SHP77 treated with DMSO at 0.1 percent for 48 hours (cell line): Measurements from ENCODE around the gene PDZRN4.
"Not testable (repeated sequence)": the region's sequence is repeated elsewhere in the genome, so short reads cannot be mapped to it uniquely, and the experiment has no call there.

Experiments
- DNase-seq: peaks from one replicate; lab custom pipeline; 2025; lab: John Stamatoyannopoulos, UW

The PDZRN4 gene

GRCh38 chr12:41514021-41514777 is 326.1 kb downstream of the PDZRN4 start:
- DNase-seq, result no peak

- no peak for DNase-seq
These were observed 326.8 kb downstream of the PDZRN4 start for GRCh38 chr12:41514907-41515306.

GRCh38 chr12:41515953-41516352 is 327.8 kb downstream of the PDZRN4 start:
- no peak for DNase-seq

DNA sequence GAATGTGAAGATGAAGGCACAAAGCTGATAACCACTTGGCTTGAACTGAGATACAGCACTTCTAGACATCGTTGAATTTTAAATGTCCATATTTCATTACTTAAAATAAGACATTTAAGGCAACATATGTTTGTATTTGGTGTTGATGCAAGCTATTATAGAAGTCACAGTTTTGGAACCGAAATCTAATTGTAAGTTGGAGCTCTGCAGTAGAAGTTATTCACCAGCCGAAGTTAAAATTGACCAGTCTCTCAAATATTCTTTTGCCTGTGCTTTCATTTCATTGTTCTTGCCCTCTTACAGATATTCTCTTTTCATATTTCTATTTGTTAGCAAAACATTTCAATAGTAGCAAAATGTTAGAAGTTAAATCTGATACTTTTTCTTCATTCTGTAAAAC is 332.7 kb downstream of the PDZRN4 start:
- DNase-seq, result no peak

GRCh38 chr12:41521872-41522379 is 333.8 kb downstream of the PDZRN4 start:
- DNase-seq, result no peak

GRCh38 chr12:41527062-41527461 is 338.9 kb downstream of the PDZRN4 start:
- no peak for DNase-seq

DNA sequence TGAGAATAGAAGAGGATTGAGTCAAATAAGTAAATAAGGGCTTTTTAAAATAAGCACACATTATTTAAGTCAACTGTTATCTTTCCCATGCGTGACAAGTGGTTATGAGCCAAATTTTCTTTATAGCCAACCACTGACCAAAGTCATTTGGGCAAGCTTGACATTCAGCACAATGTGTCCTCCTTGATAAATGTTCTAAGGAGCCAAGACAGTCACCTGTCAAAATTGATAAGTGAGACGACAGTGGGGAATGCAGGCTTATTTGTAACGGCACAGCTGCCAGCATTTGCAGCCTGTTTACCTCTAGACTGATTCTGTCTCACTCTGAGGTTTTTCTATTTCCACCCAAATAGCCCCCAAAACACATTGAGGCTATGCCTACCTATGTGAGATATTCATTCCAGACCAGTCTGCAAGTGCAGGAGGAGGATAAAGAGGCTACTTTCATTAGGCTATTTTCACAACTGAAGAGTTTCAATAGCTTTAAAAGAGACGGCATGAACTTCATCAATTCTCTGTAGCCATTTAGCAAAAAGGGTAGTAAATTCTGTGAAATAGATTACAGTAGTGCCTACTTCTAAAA is 339.5 kb downstream of the PDZRN4 start:
- DNase-seq, result no peak

- DNase-seq, result no peak
These were observed 340.8 kb downstream of the PDZRN4 start for GRCh38 chr12:41528874-41529273.

DNA sequence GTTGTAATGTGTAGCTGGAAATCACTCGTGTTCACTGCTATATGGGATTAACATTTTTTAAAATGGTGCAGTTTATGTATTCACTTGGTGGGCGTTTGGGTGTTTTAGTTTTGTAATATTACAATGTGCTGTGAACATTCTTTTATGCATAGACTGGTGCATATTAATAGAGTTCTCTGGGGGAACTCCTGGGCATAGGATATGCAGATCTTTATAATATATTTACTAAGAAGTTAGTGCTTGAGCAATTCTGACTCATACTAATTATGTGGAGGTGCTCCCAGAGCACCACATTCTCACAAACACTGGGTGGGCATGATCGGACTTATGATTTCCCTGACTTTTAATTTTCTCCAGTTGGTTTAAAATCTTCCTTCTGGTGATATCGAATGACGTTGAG is 342.3 kb downstream of the PDZRN4 start:
- DNase-seq, result no peak

- no peak for DNase-seq
These were observed 343.2 kb downstream of the PDZRN4 start for GRCh38 chr12:41531147-41531829.

- no peak for DNase-seq
These were observed 344.0 kb downstream of the PDZRN4 start for GRCh38 chr12:41532072-41532471.

DNA sequence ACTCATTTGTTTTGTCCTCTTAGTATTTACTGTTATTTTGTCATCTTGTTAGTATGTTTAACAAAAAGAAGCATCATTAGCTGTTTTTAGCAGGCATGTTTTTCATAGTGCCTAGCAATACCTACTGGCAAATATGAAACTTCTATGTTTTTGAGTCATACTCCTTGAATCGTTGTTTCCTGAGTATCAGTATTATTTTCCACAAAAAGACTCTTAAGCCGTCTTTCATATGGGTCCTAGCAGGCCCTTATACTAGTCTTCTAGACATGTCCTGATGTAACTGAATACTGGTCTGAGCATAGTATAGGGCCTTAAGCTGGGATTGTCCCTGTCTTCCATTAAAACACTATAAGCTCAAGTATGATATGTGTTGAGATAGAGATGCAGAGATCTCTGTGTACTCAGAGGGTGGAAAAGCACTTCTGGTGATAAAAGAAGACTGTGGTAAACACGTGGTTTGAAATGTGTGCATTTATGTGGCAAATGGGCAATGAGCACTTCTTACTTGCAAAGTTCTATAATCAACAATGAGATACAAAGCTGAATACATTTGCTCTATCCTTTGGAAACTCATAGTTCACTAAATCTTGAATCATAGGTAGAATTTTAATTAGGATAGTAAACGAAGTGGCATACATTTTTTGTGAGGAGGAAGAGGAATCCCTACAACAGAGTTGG is 348.8 kb downstream of the PDZRN4 start:
- DNase-seq, result no peak

DNA sequence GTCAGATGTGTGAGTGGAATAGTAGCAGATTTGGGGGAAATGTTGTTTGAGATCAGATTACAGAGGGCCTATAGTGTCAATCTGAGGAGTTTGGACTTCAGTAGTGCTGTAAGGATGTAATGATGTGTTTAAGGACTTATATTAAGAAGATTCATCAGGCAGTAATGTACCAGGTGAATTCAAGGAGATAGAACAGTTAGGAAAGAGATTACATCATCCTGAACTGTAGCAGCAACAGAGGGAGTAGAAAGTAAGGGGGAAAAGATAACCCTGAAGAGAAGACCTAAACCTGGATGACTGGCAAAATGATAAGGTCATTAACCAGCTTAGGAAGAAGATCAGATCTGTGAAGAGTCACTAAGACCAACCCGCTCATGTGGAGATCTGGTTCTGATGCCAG is 349.4 kb downstream of the PDZRN4 start:
- no peak for DNase-seq

DNA sequence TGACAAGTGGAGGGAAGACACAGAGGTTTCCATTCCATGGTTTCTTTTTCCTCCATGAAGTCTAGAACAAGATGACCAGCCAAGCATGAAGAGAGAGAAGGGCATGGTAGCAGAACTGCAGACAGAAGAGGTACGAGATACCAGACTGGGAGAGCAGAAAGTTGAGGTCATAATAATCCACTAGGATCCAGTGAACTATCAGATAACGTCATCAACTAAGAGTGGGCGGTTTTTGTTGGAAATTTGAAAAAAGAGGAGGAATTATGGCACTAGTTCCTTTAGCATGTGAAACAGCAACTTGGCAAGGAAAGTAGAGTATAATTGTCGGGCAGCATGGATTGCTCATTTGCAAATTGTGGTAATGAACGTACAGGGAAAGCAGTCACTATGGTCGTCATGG is 357.6 kb downstream of the PDZRN4 start:
- no peak for DNase-seq

- not testable (repeated sequence) for DNase-seq
These were observed 359.0 kb downstream of the PDZRN4 start for GRCh38 chr12:41547071-41547470.

DNA sequence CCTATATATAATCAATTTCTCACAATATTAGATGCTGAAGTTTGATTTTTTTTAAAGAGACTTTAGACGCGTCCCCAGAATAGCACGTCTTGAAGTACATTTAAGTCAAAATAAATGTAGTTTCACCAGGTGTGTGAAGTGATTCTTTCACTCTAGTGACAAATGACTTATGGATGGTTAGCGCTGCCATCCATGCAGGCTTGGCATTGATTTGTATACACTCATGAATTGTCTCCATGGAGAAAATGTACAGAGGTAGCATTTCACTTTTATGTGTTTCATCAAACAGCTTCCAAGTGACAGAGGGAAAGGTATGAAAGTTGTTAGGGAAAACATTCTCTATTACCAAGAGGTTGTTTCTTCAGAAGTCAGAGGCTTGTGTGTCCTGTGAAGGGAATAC is 360.8 kb downstream of the PDZRN4 start:
- DNase-seq, result no peak

GRCh38 chr12:41552588-41552987 is 364.5 kb downstream of the PDZRN4 start:
- DNase-seq, result no peak

- DNase-seq, result no peak
These were observed 368.1 kb downstream of the PDZRN4 start for GRCh38 chr12:41556176-41556575.

- no peak for DNase-seq
These were observed 369.2 kb downstream of the PDZRN4 start for GRCh38 chr12:41557344-41557743.

DNA sequence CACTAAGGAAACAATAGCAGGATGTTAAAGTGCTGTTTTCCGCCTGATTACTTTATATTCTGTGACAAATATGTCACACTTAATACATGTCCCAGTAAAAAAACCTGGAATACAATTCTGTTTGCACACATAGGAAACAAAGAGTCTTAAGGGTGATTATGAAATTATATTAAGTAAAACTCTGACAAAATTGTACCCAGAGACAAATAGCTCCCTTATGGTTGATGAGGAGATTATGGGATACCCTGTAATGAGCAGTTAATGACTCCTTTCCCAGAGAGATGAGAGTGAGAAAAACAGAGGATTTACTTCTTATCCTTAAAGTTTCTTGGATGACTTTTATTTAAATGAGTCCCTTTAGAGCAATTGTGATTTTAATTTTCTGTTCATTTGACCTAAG is 370.6 kb downstream of the PDZRN4 start:
- DNase-seq, result no peak

- DNase-seq, result no peak
These were observed 374.9 kb downstream of the PDZRN4 start for GRCh38 chr12:41563051-41563450.

DNA sequence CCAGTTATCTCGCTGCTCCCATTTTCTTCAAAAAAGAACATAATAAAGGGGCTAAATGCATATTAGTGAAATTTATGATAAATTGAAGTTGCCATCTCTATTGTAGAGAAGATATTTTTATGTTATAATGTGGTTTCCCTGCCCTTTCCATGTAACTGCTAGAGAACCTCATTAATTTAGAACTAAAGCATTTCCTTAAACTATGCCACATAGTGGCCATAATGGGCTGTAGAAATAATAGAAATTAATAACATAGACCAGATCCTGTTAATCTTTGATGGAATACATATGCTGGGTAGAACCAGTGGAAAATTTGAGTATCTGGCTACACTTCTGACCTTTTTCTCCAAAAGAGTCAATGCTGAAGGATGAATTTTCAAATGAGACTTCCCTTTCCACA is 376.7 kb downstream of the PDZRN4 start:
- no peak for DNase-seq

DNA sequence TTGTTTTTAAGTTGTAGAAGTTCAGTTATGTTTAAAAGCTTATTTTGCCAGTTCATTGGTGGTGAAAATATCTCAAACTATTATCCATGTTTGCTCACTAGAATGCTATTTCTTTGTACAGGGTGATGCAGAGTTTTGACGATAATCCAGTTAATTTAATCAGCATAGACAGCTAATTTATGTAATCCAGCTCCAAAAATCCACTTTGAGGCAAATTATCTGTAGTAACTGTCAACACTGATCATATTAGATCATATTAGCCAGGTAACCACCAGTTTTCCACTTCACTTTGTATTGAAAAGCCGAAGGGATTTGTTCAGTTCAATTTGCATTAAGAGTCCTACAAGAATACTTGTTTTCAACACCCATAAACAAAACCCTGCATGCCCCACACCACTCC is 378.6 kb downstream of the PDZRN4 start:
- DNase-seq, result no peak
